Liver (tissue), 9 donors: Measurements from ENCODE around the gene RASD2. TPM values are rescaled to one million over a fixed set of nuclear protein-coding genes. Genes with fewer than 3 reads are reported as not detected.

Experiments
- DNase-seq: peaks from one replicate; pipeline ENCODE4 v3.0.0-alpha.2; 2017; ENCODE audit warnings: low spot score
- H3K27ac ChIP-seq, 2 donors: one replicate each; pipeline ENCODE4 v1.7.0; 2013; ENCODE audit warnings: inconsistent platforms in 2 of 2, low read length in 2 of 2, control low read depth in 1 of 2, low read depth in 1 of 2, mild to moderate bottlenecking in 1 of 2
- H3K27me3 ChIP-seq, 4 donors: one replicate each; pipeline versions ENCODE4 v1.6.1 to v1.7.0; 2013; ENCODE audit warnings: low read length in 3 of 4, inconsistent platforms in 1 of 4, mild to moderate bottlenecking in 1 of 4, moderate library complexity in 1 of 4; ENCODE audit not compliant: control insufficient read depth in 4 of 4, insufficient read depth in 4 of 4
- H3K36me3 ChIP-seq, 4 donors: one replicate each; pipeline versions ENCODE4 v1.6.1 to v1.7.0; 2013; ENCODE audit warnings: low read length in 3 of 4, mild to moderate bottlenecking in 3 of 4, low read depth in 1 of 4, moderate library complexity in 1 of 4; ENCODE audit not compliant: control insufficient read depth in 4 of 4, insufficient read depth in 3 of 4
- H3K4me1 ChIP-seq, 4 donors: one replicate each; pipeline versions ENCODE4 v1.6.1 to v1.7.0; 2013; ENCODE audit warnings: low read length in 3 of 4, mild to moderate bottlenecking in 3 of 4, moderate library complexity in 1 of 4; ENCODE audit not compliant: control insufficient read depth in 4 of 4, insufficient read depth in 4 of 4
- H3K4me3 ChIP-seq, 3 donors: one replicate each; pipeline versions ENCODE4 v1.6.1 to v1.7.0; 2013; ENCODE audit warnings: low read length in 3 of 3, control low read depth in 1 of 3, low read depth in 1 of 3, mild to moderate bottlenecking in 1 of 3
- H3K9ac ChIP-seq, 2 donors: one replicate each; pipeline ENCODE4 v1.7.0; 2013; ENCODE audit warnings: low read length in 2 of 2, mild to moderate bottlenecking in 2 of 2, moderate library complexity in 2 of 2, control low read depth in 1 of 2, low read depth in 1 of 2
- H3K9me3 ChIP-seq, 4 donors: one replicate each; pipeline versions ENCODE4 v1.6.1 to v1.7.0; 2013; ENCODE audit warnings: low read length in 3 of 4; ENCODE audit not compliant: control insufficient read depth in 4 of 4
- EGR1 ChIP-seq, 2 donors: IDR thresholded peaks; 2 replicates each; pipeline ENCODE4 v1.6.1; 2016 to 2018; ENCODE audit warnings: antibody characterized with exemption in 2 of 2, low read depth in 2 of 2
- FOXA1 ChIP-seq: IDR thresholded peaks from 2 replicates; pipeline ENCODE4 v1.6.1; 2016; ENCODE audit warnings: antibody characterized with exemption
- FOXA2 ChIP-seq: IDR thresholded peaks from 2 replicates; pipeline ENCODE4 v1.6.1; 2016; ENCODE audit warnings: antibody characterized with exemption
- GABPA ChIP-seq, 2 donors: IDR thresholded peaks in 1 of 2; conservative IDR thresholded peaks in 1 of 2; 2 replicates each; pipeline ENCODE4 v1.6.1; 2016; ENCODE audit warnings: antibody characterized with exemption in 2 of 2, mild to moderate bottlenecking in 1 of 2, moderate library complexity in 1 of 2
- HNF4A ChIP-seq, 2 donors: conservative IDR thresholded peaks; 2 replicates each; pipeline ENCODE4 v1.6.1; 2016; ENCODE audit warnings: antibody characterized with exemption in 2 of 2, mild to moderate bottlenecking in 2 of 2
- HNF4G ChIP-seq: IDR thresholded peaks from 2 replicates; pipeline ENCODE4 v1.6.1; 2016; ENCODE audit warnings: antibody characterized with exemption
- JUND ChIP-seq, 2 donors: IDR thresholded peaks; 2 replicates each; pipeline ENCODE4 v1.6.1; 2016; ENCODE audit warnings: antibody characterized with exemption in 2 of 2
- NR2F2 ChIP-seq: IDR thresholded peaks from 2 replicates; pipeline ENCODE4 v1.6.1; 2016; ENCODE audit warnings: antibody characterized with exemption
- RAD21 ChIP-seq, 2 donors: IDR thresholded peaks; 2 replicates each; pipeline ENCODE4 v1.6.1; 2016; ENCODE audit warnings: antibody characterized with exemption in 2 of 2, mild to moderate bottlenecking in 2 of 2
- RXRA ChIP-seq, 2 donors: IDR thresholded peaks; 2 replicates each; pipeline ENCODE4 v1.6.1; 2017 to 2018; ENCODE audit warnings: antibody characterized with exemption in 2 of 2, mild to moderate bottlenecking in 1 of 2
- SP1 ChIP-seq: IDR thresholded peaks from 2 replicates; pipeline ENCODE4 v1.6.1; 2018; ENCODE audit warnings: antibody characterized with exemption, mild to moderate bottlenecking
- TAF1 ChIP-seq: conservative IDR thresholded peaks from 2 replicates; pipeline ENCODE4 v1.6.1; 2016; ENCODE audit warnings: antibody characterized with exemption, mild to moderate bottlenecking
- YY1 ChIP-seq: IDR thresholded peaks from 2 replicates; pipeline ENCODE4 v1.6.1; 2016; ENCODE audit warnings: antibody characterized with exemption, mild to moderate bottlenecking
- WGBS: extraction: QIAGEN DNeasy Blood & Tissue Kit; methylation state at CpG from one replicate; pipeline ENCODE4 v1.1.7; 2013; 5-methylcytosine and 5-hydroxymethylcytosine counted together
- polyA plus RNA-seq, 2 donors: library from polyadenylated mRNA; stranded (reverse) in 1 of 2; unstranded in 1 of 2; fragments of 200-250 nt in 1 of 2; fragments of >200 nt in 1 of 2; fragmentation: Nextera tagmentation in 1 of 2; extraction: Ambion mirVana in 1 of 2; gene quantifications; one replicate each; pipeline versions ENCODE4 v1.2.1 to v1.2.3, GENCODE V29; 2013 to 2015
- total RNA-seq, 2 donors: library from RNA; depleted of rRNA; stranded (reverse); fragments of >200 nt; gene quantifications; one replicate each; pipeline ENCODE4 v1.2.3, GENCODE V29; 2014
- TF ChIP-seq, protein P1 (sequence below): IDR thresholded peaks from 2 replicates; pipeline ENCODE4 v1.6.1; 2016; ENCODE audit warnings: antibody characterized with exemption
- TF ChIP-seq, protein P2 (sequence below): fragments of 150-350 bp; IDR thresholded peaks from 2 replicates; pipeline ENCODE4 v1.5.1; 2017; ENCODE audit warnings: improper control_type of control experiment, low read depth, low read length; ENCODE audit not compliant: missing input control
- TF ChIP-seq, protein P3 (sequence below): IDR thresholded peaks from 2 replicates; pipeline ENCODE4 v1.6.1; 2016; ENCODE audit warnings: antibody characterized with exemption
- TF ChIP-seq, protein P4 (sequence below): IDR thresholded peaks from 2 replicates; pipeline ENCODE4 v1.6.1; 2016; ENCODE audit warnings: antibody characterized with exemption, mild to moderate bottlenecking
- TF ChIP-seq, protein P5 (sequence below): IDR thresholded peaks from 2 replicates; pipeline ENCODE4 v1.6.1; 2016; ENCODE audit warnings: antibody characterized with exemption
- donor health status: healthy.
- donor health status: healthy.
- donor health status: healthy.
- donor health status: healthy.
- donor health status: healthy.

RASD2 gene
- total and polyA plus RNA-seq, 4 donors: under 0.01 to 0.05 TPM; not detected in 2

DNA sequence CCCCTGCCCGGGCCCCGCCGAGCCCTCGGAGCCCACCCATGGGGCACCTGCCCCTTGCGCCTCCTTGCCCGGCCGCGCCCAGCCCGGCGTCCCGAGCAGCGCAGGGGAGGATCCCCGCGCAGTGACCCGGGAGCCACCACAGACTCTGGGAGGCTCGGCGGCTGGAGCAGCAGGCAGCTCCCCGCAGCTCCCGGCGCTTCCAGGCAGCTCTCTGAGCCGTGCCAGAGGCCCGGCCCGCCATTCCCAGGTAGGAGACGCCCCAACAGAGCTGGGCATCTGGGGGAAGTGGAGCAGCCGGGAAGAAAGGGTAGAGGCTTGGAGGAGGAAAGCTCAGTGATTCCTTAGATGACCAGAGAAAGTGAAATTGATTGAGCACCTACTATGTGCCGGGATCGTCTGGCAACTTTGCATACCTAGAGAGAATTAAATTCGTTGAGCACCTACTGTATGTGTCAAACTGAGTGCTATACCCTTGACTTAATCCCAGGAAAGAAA is 670 bp downstream of the RASD2 start:
- no peak overlapping the region for H3K9ac ChIP-seq
- H3K9me3 ChIP-seq: no peaks in the 10 kb centered on the region
- DNase-seq: no peak
- WGBS: 4% methylated on average over 28 of the region's 28 CpGs
- no peak for TF ChIP-seq SP1
- TF ChIP-seq, protein P1, sequence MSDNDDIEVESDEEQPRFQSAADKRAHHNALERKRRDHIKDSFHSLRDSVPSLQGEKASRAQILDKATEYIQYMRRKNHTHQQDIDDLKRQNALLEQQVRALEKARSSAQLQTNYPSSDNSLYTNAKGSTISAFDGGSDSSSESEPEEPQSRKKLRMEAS: no peak
- H3K4me1 ChIP-seq: peaks cover 11 to 17% (median 13%) of the 10 kb centered on the region in 4 donors
- H3K27ac ChIP-seq: no peak overlapping the region
- peak overlapping the region in 1 of 3 donors; percentile 52 for H3K4me3 ChIP-seq
- H3K27me3 ChIP-seq: peaks cover 0 to 2% (median 0%) of the 10 kb centered on the region in 4 donors
- H3K36me3 ChIP-seq: no peaks in the 10 kb centered on the region

DNA sequence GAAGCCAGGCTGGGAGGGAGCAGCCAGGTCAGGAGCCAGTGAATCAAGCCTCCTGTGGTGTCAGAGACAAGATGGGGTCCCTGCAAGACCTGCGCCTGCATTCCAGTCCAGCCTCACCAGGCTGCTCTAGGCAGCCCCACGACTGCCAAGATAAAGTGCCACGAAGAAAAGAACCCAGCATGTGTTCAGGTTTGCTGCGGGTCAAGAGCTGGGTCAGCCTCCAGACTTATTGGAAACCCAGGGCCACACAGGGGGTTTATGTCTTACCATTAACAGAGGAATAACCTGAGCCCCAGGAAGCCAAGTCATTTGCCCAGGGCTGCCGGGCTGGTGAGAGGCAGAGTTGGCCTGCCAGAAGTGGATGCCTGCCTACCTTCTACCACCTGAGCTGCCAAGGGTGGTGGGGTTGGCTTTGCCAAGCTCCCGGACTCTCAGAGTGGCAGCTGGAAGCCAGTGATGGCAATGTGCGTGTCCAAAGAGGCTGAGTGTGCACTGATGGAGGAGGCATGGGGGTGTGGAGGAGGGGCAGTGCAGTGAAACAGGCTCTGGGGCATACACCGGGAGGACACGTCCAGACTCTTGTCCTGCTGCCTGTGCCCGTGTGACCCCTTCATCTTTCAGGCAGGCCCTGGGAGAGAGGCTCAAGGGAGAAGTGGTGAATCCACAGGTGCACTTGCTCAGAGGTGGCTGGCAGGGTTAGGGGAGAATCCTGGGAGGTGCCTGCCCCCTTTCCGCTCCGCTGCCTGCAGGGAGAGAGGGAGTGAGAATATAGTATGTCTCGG is 1.7 kb downstream of the RASD2 start:
- no peak for DNase-seq
- WGBS: 64% methylated on average over 13 of the region's 13 CpGs
- Histone ChIP-seq H3K27me3 (peaks cover 0 to 2% (median 0%) of the 10 kb centered on the region in 4 donors), H3K9me3 (no peaks in the 10 kb centered on the region), H3K36me3 (no peaks in the 10 kb centered on the region), H3K9ac (no peak overlapping the region), H3K4me1 (peaks cover 11 to 15% (median 11%) of the 10 kb centered on the region in 4 donors), H3K4me3 (no peak overlapping the region), H3K27ac (no peak overlapping the region)
- TF ChIP-seq SP1 (no peak), RAD21 (IDR thresholded peaks at IDR 0.05) (no peak), NR2F2 (no peak), YY1 (no peak), FOXA1 (no peak), HNF4A (conservative IDR thresholded peaks at IDR 0.05) (no peak), JUND (IDR thresholded peaks at IDR 0.05) (no peak), EGR1 (IDR thresholded peaks at IDR 0.05; ENCODE audit: low read depth in 2 of 2) (no peak), TAF1 (no peak), RXRA (IDR thresholded peaks at IDR 0.05) (no peak), FOXA2 (no peak), GABPA (IDR thresholded peaks at IDR 0.05 in 1 of 2, conservative IDR thresholded peaks at IDR 0.05 in 1 of 2) (no peak), HNF4G (no peak)
- TF ChIP-seq, protein P1: no peak
- TF ChIP-seq, protein P2, sequence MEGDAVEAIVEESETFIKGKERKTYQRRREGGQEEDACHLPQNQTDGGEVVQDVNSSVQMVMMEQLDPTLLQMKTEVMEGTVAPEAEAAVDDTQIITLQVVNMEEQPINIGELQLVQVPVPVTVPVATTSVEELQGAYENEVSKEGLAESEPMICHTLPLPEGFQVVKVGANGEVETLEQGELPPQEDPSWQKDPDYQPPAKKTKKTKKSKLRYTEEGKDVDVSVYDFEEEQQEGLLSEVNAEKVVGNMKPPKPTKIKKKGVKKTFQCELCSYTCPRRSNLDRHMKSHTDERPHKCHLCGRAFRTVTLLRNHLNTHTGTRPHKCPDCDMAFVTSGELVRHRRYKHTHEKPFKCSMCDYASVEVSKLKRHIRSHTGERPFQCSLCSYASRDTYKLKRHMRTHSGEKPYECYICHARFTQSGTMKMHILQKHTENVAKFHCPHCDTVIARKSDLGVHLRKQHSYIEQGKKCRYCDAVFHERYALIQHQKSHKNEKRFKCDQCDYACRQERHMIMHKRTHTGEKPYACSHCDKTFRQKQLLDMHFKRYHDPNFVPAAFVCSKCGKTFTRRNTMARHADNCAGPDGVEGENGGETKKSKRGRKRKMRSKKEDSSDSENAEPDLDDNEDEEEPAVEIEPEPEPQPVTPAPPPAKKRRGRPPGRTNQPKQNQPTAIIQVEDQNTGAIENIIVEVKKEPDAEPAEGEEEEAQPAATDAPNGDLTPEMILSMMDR: no peak
- TF ChIP-seq, protein P3, sequence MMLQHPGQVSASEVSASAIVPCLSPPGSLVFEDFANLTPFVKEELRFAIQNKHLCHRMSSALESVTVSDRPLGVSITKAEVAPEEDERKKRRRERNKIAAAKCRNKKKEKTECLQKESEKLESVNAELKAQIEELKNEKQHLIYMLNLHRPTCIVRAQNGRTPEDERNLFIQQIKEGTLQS: no peak
- TF ChIP-seq, protein P4, sequence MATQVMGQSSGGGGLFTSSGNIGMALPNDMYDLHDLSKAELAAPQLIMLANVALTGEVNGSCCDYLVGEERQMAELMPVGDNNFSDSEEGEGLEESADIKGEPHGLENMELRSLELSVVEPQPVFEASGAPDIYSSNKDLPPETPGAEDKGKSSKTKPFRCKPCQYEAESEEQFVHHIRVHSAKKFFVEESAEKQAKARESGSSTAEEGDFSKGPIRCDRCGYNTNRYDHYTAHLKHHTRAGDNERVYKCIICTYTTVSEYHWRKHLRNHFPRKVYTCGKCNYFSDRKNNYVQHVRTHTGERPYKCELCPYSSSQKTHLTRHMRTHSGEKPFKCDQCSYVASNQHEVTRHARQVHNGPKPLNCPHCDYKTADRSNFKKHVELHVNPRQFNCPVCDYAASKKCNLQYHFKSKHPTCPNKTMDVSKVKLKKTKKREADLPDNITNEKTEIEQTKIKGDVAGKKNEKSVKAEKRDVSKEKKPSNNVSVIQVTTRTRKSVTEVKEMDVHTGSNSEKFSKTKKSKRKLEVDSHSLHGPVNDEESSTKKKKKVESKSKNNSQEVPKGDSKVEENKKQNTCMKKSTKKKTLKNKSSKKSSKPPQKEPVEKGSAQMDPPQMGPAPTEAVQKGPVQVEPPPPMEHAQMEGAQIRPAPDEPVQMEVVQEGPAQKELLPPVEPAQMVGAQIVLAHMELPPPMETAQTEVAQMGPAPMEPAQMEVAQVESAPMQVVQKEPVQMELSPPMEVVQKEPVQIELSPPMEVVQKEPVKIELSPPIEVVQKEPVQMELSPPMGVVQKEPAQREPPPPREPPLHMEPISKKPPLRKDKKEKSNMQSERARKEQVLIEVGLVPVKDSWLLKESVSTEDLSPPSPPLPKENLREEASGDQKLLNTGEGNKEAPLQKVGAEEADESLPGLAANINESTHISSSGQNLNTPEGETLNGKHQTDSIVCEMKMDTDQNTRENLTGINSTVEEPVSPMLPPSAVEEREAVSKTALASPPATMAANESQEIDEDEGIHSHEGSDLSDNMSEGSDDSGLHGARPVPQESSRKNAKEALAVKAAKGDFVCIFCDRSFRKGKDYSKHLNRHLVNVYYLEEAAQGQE: no peak
- TF ChIP-seq, protein P5, sequence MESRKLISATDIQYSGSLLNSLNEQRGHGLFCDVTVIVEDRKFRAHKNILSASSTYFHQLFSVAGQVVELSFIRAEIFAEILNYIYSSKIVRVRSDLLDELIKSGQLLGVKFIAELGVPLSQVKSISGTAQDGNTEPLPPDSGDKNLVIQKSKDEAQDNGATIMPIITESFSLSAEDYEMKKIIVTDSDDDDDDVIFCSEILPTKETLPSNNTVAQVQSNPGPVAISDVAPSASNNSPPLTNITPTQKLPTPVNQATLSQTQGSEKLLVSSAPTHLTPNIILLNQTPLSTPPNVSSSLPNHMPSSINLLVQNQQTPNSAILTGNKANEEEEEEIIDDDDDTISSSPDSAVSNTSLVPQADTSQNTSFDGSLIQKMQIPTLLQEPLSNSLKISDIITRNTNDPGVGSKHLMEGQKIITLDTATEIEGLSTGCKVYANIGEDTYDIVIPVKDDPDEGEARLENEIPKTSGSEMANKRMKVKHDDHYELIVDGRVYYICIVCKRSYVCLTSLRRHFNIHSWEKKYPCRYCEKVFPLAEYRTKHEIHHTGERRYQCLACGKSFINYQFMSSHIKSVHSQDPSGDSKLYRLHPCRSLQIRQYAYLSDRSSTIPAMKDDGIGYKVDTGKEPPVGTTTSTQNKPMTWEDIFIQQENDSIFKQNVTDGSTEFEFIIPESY: no peak
